Esophagus squamous epithelium (tissue), 4 donors: ENCODE data around the gene ZNF14.

Experiments used
- CTCF ChIP-seq, 6 experiments: fragments of 450-650 bp in 4 of 6; fragments of 200-600 bp in 2 of 6; sonication (generic) in 2 of 6; IDR thresholded peaks; one replicate each; pipeline ENCODE4 v1.5.1; 2016 to 2019; ENCODE audit warnings: antibody characterized with exemption in 6 of 6, mild to moderate bottlenecking in 4 of 6, moderate library complexity in 4 of 6
- POLR2A ChIP-seq, 4 donors: fragments of 450-650 bp; IDR thresholded peaks; one replicate each; pipeline ENCODE4 v1.6.1; 2017; ENCODE audit warnings: antibody characterized with exemption in 4 of 4, mild to moderate bottlenecking in 4 of 4, moderate library complexity in 3 of 4

GRCh38 chr19:19741184-19741583 lies 8.3 kb upstream of the ZNF14 start:
- TF ChIP-seq CTCF (IDR thresholded peaks at IDR 0.05) = no peak
- no peak for TF ChIP-seq POLR2A (IDR thresholded peaks at IDR 0.05)
